Mesenchymal stem cell (in vitro differentiated cells and primary cell): Measurements from ENCODE around the gene DFFB. TPM values are rescaled to one million over a fixed set of nuclear protein-coding genes. Genes with fewer than 3 reads are reported as not detected.
A peak's percentile ranks its signal among the peaks of the same experiment; 100 is the strongest.

Source experiments
- DNase-seq: peaks from one replicate; pipeline ENCODE4 v3.0.0-alpha.2; 2013
- H2AFZ ChIP-seq: one replicate; pipeline ENCODE4 v1.6.1; 2013; ENCODE audit warnings: low read depth, mild to moderate bottlenecking, control low read depth, inconsistent platforms, low read length, moderate library complexity
- H2AK5ac ChIP-seq: 2 replicates; pipeline ENCODE4 v1.6.1; 2013; ENCODE audit warnings: low read length, moderate library complexity, mild to moderate bottlenecking, inconsistent platforms; ENCODE audit not compliant: severe bottlenecking
- H2BK120ac ChIP-seq: one replicate; pipeline ENCODE4 v1.6.1; 2013; ENCODE audit warnings: low read depth, mild to moderate bottlenecking, inconsistent platforms, low read length, moderate library complexity
- H2BK12ac ChIP-seq, 2 experiments: one replicate each; pipeline ENCODE4 v1.6.1; 2013; ENCODE audit warnings: inconsistent platforms in 2 of 2, low read length in 2 of 2, mild to moderate bottlenecking in 2 of 2, moderate library complexity in 2 of 2, control low read depth in 1 of 2
- H2BK15ac ChIP-seq: one replicate; pipeline ENCODE4 v1.6.1; 2013; ENCODE audit warnings: mild to moderate bottlenecking, low read depth, inconsistent platforms; ENCODE audit not compliant: poor library complexity, severe bottlenecking
- H2BK5ac ChIP-seq: 2 replicates; pipeline ENCODE4 v1.6.1; 2013; ENCODE audit warnings: low read depth, mild to moderate bottlenecking, low read length, control low read depth, inconsistent platforms; ENCODE audit not compliant: poor library complexity, severe bottlenecking
- H3K14ac ChIP-seq, 2 experiments: one replicate each; pipeline ENCODE4 v1.6.1; 2013; ENCODE audit warnings: inconsistent platforms in 2 of 2, low read length in 2 of 2, control low read depth in 1 of 2, mild to moderate bottlenecking in 1 of 2, moderate library complexity in 1 of 2
- H3K18ac ChIP-seq, 2 experiments: one replicate each; pipeline ENCODE4 v1.6.1; 2013; ENCODE audit warnings: inconsistent platforms in 2 of 2, low read length in 2 of 2, control low read depth in 1 of 2, low read depth in 1 of 2, mild to moderate bottlenecking in 1 of 2
- H3K23ac ChIP-seq, 2 experiments: one replicate each; pipeline ENCODE4 v1.6.1; 2013; ENCODE audit warnings: inconsistent platforms in 2 of 2, low read length in 2 of 2, mild to moderate bottlenecking in 2 of 2, moderate library complexity in 2 of 2, control low read depth in 1 of 2
- H3K27ac ChIP-seq: 2 replicates; pipeline ENCODE4 v1.5.1; 2013; ENCODE audit warnings: mild to moderate bottlenecking, moderate library complexity, low read length, control low read depth, inconsistent platforms; ENCODE audit not compliant: poor library complexity, severe bottlenecking
- H3K27me3 ChIP-seq, 2 experiments: 2 replicates each; pipeline versions ENCODE4 v1.6.1 to v1.7.0; 2013; ENCODE audit warnings: low read length in 2 of 2, mild to moderate bottlenecking in 2 of 2, moderate library complexity in 2 of 2, control low read depth in 1 of 2, inconsistent platforms in 1 of 2; ENCODE audit not compliant: control insufficient read depth in 1 of 2, insufficient read depth in 1 of 2
- H3K36me3 ChIP-seq, 2 experiments: 2 replicates each; pipeline versions ENCODE4 v1.6.1 to v1.7.0; 2013; ENCODE audit warnings: low read length in 2 of 2, control low read depth in 1 of 2, inconsistent platforms in 1 of 2, low read depth in 1 of 2, mild to moderate bottlenecking in 1 of 2; ENCODE audit not compliant: insufficient read depth in 2 of 2, control insufficient read depth in 1 of 2
- H3K4ac ChIP-seq, 2 experiments: one replicate each; pipeline ENCODE4 v1.6.1; 2013; ENCODE audit warnings: inconsistent platforms in 2 of 2, low read length in 2 of 2, mild to moderate bottlenecking in 2 of 2, moderate library complexity in 2 of 2, control low read depth in 1 of 2, low read depth in 1 of 2
- H3K4me1 ChIP-seq: 2 replicates; pipeline ENCODE4 v1.6.1; 2013; ENCODE audit warnings: low read depth, low read length, control low read depth; ENCODE audit not compliant: control insufficient read depth, insufficient read depth
- H3K4me2 ChIP-seq: 2 replicates; pipeline ENCODE4 v1.6.1; 2013; ENCODE audit warnings: low read length, mild to moderate bottlenecking, inconsistent platforms; ENCODE audit not compliant: poor library complexity, severe bottlenecking
- H3K4me3 ChIP-seq, 2 experiments: 2 replicates each; pipeline versions ENCODE4 v1.5.1 to v1.7.0; 2013; ENCODE audit warnings: low read length in 2 of 2, mild to moderate bottlenecking in 2 of 2, control low read depth in 1 of 2, low read depth in 1 of 2; ENCODE audit not compliant: insufficient read depth in 1 of 2
- H3K79me1 ChIP-seq: replicated peaks from 2 replicates; pipeline ENCODE4 v1.6.1; 2013; ENCODE audit warnings: mild to moderate bottlenecking, control low read depth, low read length, inconsistent platforms; ENCODE audit not compliant: poor library complexity, severe bottlenecking
- H3K9ac ChIP-seq: 2 replicates; pipeline ENCODE4 v1.7.0; 2013; ENCODE audit warnings: mild to moderate bottlenecking, low read length, moderate library complexity
- H3K9me3 ChIP-seq: 2 replicates; pipeline ENCODE4 v1.7.0; 2013; ENCODE audit warnings: mild to moderate bottlenecking, low read length; ENCODE audit not compliant: control insufficient read depth
- H4K8ac ChIP-seq: one replicate; pipeline ENCODE4 v1.6.1; 2013; ENCODE audit warnings: inconsistent platforms, mild to moderate bottlenecking, low read length, moderate library complexity
- H4K91ac ChIP-seq: one replicate; pipeline ENCODE4 v1.6.1; 2013; ENCODE audit warnings: mild to moderate bottlenecking, low read length, inconsistent platforms
- WGBS: methylation state at CpG from one replicate; pipeline ENCODE4 v1.1.7; 2013; ENCODE audit warnings: mixed read lengths; 5-methylcytosine and 5-hydroxymethylcytosine counted together
- polyA plus RNA-seq, 2 experiments: library from polyadenylated mRNA; stranded (reverse); fragments of 200-250 nt; gene quantifications; one replicate each; pipeline ENCODE4 v1.2.3, GENCODE V29; 2013

The DFFB gene, protein sequence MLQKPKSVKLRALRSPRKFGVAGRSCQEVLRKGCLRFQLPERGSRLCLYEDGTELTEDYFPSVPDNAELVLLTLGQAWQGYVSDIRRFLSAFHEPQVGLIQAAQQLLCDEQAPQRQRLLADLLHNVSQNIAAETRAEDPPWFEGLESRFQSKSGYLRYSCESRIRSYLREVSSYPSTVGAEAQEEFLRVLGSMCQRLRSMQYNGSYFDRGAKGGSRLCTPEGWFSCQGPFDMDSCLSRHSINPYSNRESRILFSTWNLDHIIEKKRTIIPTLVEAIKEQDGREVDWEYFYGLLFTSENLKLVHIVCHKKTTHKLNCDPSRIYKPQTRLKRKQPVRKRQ
- polyA plus RNA-seq (2013, experiment 1 of 2): 5.7 TPM
- 5.4 TPM for polyA plus RNA-seq (2013, experiment 2 of 2)

DNA sequence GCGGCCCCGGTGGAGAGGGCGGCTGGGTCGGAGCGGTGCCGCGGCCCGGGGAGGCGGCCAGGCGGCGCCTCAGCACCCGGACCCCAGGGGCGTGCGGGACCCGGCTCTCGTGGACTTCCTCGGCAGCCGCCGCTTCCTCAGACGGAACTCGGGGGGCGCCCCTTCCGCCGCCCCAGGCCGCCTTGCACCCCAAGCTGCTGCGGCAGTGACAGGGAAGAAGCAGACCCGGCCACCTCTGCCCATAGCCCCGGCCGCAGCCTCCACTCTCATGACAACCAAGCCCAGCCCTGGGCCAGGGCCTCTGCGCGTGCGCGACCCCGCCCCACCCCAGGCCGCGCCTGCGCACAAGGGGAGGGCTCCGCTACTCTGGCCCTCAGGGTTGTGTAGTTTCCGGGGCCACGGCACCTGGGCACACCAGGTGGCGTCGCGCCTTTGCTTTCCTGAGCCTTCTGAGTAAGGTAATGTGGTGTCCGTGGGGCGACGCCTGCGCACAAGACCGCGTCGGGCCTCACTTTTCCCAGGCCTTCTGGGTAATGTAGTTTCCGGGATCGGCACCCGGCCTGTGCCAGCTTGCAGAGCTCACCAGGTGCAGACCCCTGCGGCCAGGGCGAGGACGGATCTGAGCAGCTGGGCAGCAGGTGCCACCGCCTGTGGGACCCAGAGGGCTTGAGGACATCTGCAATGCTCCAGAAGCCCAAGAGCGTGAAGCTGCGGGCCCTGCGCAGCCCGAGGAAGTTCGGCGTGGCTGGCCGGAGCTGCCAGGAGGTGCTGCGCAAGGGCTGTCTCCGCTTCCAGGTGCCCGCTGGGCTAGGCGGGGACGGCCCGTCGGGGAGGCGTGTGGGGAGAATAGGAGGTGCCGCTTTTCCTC is at the start of gene DFFB, which contains the start of gene CEP104:
TSS of gene DFFB (plus strand) at position 554 of the 868 bp plus-strand sequence. CDS start at position 682, 128 bp downstream.
TSS of gene CEP104 (minus strand) at position 289 of the 868 bp plus-strand sequence. CDS start 4,804 bp downstream, outside the sequence.
- Histone ChIP-seq H3K14ac (peak within 1 kb of the TSS in 1 of 2 experiments; percentile 95), H2BK15ac (peak within 1 kb of the TSS; percentile 84), H4K91ac (peak within 1 kb of the TSS; percentile 78), H2BK5ac (no peak within 1 kb of the TSS), H3K36me3 (peaks cover 0 to 5% of the 10 kb centered on the region in 2 experiments), H2AFZ (peak within 1 kb of the TSS; percentile 87), H3K9ac (peak within 1 kb of the TSS; percentile 91), H3K4me1 (peaks cover 23% of the 10 kb centered on the region), H3K18ac (peak within 1 kb of the TSS; percentile 79 to 95), H2BK12ac (peak within 1 kb of the TSS in 1 of 2 experiments; percentile 21), H3K23ac (peak within 1 kb of the TSS in 1 of 2 experiments; percentile 34), H3K27ac (no peak within 1 kb of the TSS), H2AK5ac (no peak within 1 kb of the TSS), H3K4me2 (peak within 1 kb of the TSS; percentile 84), H3K4me3 (peak within 1 kb of the TSS; percentile 87 to 96), H3K79me1 (peaks cover 34% of the 10 kb centered on the region), H3K4ac (peak within 1 kb of the TSS; percentile 57 to 89), H3K27me3 (no peaks in the 10 kb centered on the region), H2BK120ac (peak within 1 kb of the TSS; percentile 19), H4K8ac (peak within 1 kb of the TSS; percentile 90), H3K9me3 (no peaks in the 10 kb centered on the region)
- DNase-seq: peak; percentile 83
- under 1% methylated on average over 68 of the region's 73 CpGs for WGBS

DNA sequence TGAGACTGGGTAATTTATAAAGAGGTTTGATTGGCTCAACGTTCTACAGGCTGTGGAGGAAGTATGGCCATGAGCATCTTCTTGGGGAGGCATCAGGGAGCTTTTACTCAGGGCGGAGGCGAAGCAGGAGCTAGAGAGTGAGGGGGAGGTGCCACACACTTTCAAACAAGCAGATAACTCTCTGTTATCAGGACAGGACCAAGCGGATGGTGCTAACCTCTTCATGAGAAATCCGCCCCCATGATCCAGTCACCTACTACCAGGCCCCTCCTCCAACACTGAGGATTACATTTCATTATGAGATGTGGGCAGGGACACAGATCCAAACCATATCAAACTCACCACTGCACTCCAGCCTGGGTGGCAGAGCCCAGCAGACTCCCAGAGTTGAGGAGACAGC is 49.5 kb upstream of the DFFB start:
- Histone ChIP-seq H2BK12ac (no peak overlapping the region), H2BK5ac (no peak overlapping the region), H3K4me1 (peaks cover 7% of the 10 kb centered on the region), H3K4me3 (no peak overlapping the region), H3K4me2 (no peak overlapping the region), H3K27me3 (peaks cover 11 to 17% of the 10 kb centered on the region in 2 experiments), H4K91ac (no peak overlapping the region), H3K27ac (no peak overlapping the region), H3K36me3 (no peaks in the 10 kb centered on the region), H2BK15ac (no peak overlapping the region), H3K18ac (no peak overlapping the region), H3K14ac (no peak overlapping the region), H3K9me3 (no peaks in the 10 kb centered on the region), H3K79me1 (no peaks in the 10 kb centered on the region), H3K4ac (no peak overlapping the region), H3K23ac (no peak overlapping the region), H4K8ac (no peak overlapping the region), H2BK120ac (no peak overlapping the region), H2AK5ac (no peak overlapping the region), H2AFZ (no peak overlapping the region), H3K9ac (no peak overlapping the region)
- DNase-seq: no peak
- 76% methylated on average over 4 of the region's 5 CpGs for WGBS

DNA sequence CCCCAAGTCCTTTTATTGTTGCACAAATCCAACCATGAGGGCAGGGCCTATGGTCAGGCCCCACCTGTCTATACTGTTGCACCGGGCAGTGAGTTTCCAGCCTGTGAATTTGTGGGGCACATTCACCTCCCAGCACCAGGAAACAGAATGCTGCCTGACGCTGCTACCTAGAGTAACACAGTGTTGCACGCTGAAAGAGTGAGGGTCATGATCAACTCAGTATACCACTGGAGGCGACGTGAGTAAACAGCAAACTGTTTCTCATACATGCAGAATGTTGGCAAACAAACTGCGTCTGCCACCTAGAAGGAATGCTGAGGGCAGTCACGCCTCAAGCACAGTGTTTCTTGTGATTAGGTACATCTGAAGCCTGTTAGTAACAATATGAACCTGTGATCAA is 47.6 kb upstream of the DFFB start:
- H2BK15ac ChIP-seq: no peak overlapping the region
- no peak overlapping the region for H2AFZ ChIP-seq
- no peak overlapping the region for H3K27ac ChIP-seq
- peaks cover 6 to 8% of the 10 kb centered on the region in 2 experiments for H3K27me3 ChIP-seq
- no peaks in the 10 kb centered on the region for H3K9me3 ChIP-seq
- H3K4me3 ChIP-seq: no peak overlapping the region
- no peak overlapping the region for H2BK120ac ChIP-seq
- H3K9ac ChIP-seq: no peak overlapping the region
- no peak for DNase-seq
- peak overlapping the region in 1 of 2 experiments; percentile 12 for H3K18ac ChIP-seq
- H3K4me1 ChIP-seq: peaks cover 7% of the 10 kb centered on the region
- H2BK5ac ChIP-seq: no peak overlapping the region
- H3K36me3 ChIP-seq: peaks cover 8 to 11% of the 10 kb centered on the region in 2 experiments
- no peaks in the 10 kb centered on the region for H3K79me1 ChIP-seq
- H3K14ac ChIP-seq: no peak overlapping the region
- WGBS: 94% methylated on average over 7 of the region's 7 CpGs
- H3K23ac ChIP-seq: no peak overlapping the region
- no peak overlapping the region for H2AK5ac ChIP-seq
- no peak overlapping the region for H4K91ac ChIP-seq
- no peak overlapping the region for H4K8ac ChIP-seq
- H2BK12ac ChIP-seq: no peak overlapping the region
- no peak overlapping the region for H3K4me2 ChIP-seq
- H3K4ac ChIP-seq: no peak overlapping the region
